Head of caudate nucleus (tissue), 42 donors: ENCODE measurements around the gene MAD1L1.

Experiments
- DNase-seq, 42 donors: peaks; one replicate each; pipeline versions ENCODE4 v3.0.0 to v3.0.0-alpha.2; 2020 to 2021; ENCODE audit warnings: mixed read lengths in 7 of 42
- intact Hi-C: fragments of 100-400 bp; cut with DNase I; formaldehyde crosslinking; loops from one replicate; pipeline ENCODE4 v1.15.0; 2022

Gene MAD1L1

DNA sequence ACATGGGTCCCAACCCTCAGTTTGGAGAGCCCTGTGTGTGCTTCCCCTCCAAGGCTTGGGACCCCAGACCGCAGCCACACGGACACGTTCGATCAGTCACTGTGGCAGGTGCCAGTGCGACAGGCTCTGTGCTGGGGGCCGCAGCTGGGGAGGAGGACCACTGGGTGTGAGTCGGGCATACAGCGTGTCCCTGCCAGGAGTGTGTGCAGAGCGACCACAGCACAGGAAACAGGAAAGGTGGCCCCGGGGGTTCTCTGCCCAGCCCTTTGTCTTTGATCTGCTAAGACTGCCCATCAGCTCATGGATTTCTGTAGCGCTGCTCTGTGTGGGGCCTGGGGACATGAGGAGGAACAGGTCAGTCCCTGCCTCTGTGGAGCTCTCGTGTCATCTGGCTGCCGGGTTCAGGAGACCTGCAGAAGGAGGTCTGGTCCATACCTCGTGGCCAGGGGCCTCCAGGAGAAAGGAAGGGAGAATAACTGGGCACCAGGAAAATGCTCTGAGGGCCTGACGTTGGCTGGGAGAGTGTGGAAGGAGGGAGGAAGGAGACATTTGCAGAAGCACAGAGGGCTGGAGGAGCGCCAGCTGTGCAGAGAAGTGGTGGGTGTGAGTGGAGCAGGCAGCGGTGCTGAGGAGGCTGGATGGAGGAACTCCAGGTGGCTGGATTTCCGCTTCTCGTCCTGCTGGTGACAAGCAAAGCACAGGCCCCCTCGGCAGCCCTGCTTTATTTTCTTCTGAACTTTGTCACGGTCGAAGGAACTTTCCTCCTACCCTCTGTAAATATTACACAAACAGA is 13.3 kb upstream of the MAD1L1 start:
- intact Hi-C loops, result loop anchor here (10.0 kb wide), 1 partner anchor 109 kb away; the partner anchor contains the start of gene EIF3B

DNA sequence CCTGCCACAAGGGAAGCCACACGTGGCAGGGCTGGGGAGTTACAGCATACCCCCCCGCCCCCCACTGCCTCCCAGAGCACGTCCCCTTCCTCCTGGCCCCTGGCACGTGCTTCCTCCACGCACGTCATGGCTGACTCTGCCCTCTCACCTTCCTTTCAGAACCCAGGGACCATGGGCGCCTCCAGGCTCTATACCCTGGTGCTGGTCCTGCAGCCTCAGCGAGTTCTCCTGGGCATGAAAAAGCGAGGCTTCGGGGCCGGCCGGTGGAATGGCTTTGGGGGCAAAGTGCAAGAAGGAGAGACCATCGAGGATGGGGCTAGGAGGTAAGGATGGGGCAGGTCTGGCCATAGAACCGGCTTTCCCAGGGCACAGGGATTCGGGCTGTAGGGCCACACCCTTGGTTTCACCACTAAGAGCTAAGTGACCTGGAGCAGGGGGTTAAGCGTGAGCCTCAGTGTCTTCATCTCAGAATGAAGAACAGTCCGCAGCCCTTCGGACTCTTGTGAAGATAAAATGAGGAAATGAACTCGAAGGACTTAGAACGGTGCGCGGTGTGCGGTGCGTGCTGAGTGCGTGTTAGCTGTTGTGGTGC is 11.8 kb upstream of the MAD1L1 start:
- intact Hi-C loops, result loop anchor here (5.0 to 10.0 kb wide), 2 partner anchors 73 to 110 kb away; partner anchors contain the start of gene EIF3B
- DNase-seq, result no peak

More for the DNA sequence above, 13.3 kb upstream of the MAD1L1 start:
- DNase-seq, result peak in 41 of 42 donors; percentile 25 to 80 (median 62)

DNA sequence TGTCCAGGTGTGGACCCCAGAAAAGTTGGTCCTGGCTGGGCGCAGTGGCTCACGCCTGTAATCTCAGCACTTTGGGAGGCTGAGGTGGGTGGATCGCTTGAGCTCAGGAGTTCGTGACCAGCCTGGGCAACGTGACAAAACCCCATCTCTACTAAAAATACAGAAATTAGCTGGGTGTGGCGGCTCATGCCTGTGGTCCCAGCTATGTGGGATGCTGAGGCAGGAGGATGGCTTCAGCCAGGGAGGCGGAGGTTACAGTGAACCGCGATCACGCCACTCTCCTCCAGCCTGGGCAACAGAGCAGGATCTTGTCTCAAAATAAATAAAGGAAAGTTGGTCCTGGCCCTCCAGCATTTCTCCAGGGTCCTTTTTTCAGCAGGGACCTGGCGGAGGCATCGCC is 10.7 kb upstream of the MAD1L1 start:
- intact Hi-C loops, result loop anchor here (5.0 to 10.0 kb wide), 2 partner anchors 74 to 111 kb away; partner anchors contain the start of gene EIF3B
- DNase-seq, result no peak

DNA sequence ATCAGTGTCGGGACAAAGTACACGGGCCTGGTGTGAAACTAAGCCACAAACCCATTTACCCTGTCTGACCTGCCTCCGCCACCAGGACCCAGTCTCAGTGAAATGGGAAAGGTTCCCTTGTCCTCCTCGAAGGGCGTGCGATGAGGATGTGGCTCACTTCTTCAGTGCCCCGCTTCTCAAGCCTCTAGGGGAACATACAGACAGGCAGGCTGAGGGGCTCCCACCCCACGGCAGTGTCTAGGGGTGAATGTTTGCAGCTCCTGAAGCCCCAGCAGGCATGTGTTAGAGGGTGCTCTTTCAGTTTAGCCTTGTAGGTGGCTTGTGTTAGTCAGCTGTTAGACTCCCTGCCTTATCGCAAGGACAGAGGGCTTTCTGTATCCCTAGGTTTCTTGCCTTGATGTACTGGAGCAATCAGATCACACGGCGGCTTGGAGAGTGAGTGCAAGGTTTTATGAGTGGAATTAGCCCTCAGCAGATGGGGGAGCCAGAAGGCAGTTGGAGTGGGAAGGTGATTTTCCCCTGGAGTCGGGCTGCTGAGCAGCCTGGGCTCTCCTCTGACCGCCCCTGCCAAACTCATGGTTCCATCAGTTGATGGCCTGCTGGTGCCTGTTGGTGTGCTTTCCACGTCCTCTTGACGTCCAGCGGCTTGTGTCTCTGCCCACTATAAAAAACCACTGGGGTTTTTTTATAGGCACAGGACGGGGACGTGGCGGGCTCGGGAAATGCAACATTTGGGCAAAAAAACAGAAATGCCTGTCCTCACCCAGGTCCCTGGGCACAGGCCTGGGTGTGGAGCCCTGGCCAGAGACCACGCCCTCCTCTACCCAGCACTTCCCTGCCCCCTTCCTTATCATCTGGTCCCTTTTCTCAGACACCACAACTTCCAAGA is 10.0 kb upstream of the MAD1L1 start:
- intact Hi-C loops, result loop anchor here (5.0 to 10.0 kb wide), 2 partner anchors 75 to 112 kb away; partner anchors contain the start of gene EIF3B

DNA sequence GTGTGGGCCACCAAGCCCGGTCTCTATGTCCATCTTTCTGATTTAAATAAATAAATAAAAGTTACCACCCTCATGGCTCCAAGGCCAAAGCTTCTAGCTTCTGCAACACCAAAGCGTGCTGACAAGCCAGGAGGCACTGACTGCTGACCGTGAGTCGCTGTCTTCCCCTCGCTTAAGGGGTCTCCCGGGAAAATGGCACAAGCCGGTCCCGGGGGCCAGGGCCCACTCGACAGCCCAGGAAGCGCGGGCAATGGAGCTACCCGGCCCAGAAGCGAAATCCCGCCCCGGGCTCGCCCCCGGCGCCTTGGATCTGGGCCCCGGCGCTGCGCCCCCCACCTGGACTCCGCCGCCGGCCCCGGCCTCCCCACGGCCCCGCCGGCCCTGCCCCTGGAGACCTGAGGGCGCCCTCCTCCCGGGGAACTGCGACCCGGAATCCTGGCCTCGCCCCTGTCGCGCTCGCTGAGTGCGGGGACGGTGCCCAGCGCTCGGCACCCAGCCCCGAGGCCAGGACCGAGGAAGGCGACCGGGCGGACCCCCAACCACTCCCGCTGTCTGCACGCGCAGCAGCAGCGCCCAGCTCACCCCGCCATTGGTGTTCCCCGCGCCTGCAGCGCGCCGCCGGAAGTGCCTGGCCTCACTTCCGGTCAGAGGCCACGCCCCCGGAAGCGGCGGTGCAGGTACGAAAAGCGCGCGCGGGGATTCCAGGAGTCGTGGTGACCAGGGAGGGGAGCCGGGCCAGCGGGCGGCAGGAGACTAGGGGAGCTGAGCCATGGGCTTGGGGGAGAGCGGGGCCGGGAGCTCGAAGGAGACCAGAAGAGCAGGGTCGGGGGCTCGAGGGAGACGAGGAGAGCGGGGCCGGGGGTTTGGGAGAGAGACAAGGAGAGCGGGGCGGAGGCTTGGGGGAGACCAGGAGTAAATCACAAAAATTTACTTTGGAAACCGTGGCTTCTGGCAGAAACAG is 9.1 kb upstream of the MAD1L1 start, which contains the start of the genes MRM2 and NUDT1:
TSS of gene MRM2 (minus strand) at position 626 of the 961 bp plus-strand sequence. CDS start at position 590, 36 bp downstream.
TSS of gene NUDT1 (plus strand) at position 647 of the 961 bp plus-strand sequence. CDS start 2,349 bp downstream, outside the sequence.
- peak; percentile 39 to 92 (median 81) for DNase-seq
- intact Hi-C loops, result loop anchor here (5.0 to 10.0 kb wide), 2 partner anchors 75 to 113 kb away; partner anchors contain the start of gene EIF3B

More for the DNA sequence above, 10.0 kb upstream of the MAD1L1 start:
- peak in 1 of 42 donors; percentile 15 for DNase-seq

DNA sequence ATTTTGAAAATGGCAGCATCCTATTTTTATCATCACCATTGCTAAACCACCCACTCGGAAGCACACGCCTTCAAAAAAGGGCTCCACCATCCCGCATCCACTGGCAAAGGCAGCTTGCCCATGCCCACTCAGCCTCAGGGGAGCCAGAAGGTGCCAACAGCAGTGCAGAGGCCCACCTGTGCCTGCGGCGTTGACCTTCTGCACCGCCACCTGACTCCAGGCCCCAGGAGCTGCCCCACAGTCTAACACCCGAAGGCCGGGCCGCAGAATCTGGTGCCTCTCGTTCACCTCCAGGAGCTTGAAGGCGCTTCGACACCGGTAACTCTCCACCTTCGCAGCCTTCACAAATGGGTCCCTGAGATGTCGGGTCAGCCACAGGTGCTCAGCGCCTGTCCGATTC is 6.5 kb upstream of the MAD1L1 start:
- DNase-seq, result no peak
- intact Hi-C loops, result no loop called here

DNA sequence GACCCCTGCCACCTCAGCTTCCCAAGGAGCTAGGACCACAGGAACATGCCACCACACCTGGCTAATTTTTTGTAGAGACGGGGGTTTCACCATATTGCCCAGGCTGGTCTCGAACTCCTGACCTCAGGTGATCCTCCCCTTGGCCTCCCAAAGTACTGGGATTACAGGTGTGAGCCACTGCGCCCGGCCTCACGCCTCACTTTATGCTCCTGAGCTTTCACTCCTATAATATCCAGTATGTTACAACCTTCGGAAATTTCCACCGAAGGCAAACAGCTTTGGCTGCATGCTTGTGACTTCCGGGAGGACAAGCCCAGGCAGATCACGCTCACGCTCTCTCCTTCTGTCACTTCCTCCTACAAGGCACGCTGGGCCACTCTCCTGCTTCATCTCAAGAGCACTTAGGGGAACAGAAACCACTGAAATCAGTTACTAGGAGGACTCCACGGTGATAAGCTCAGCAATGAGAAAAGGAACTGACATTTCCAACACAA is 4.4 kb upstream of the MAD1L1 start:
- intact Hi-C loops, result no loop called here
- peak in 27 of 42 donors; percentile 19 to 68 (median 40) for DNase-seq

DNA sequence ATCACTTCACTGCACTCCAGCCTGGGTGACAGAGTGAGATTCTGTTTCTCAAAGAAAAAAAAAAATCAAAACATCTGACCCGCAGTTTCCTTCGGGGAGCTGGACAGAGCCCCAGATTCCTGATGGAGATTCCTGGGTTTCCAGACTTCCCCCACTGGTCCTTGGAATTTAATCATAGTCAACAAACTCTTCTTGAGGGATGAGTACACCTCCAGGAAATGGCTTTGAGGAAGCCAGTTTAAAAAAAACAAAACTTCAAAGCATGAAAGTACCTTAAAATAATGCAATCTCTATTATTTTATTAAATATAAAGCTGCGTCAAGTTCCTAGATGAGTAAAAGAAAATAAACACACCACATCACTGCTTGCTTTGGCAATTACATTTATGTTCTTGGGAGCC is 1.2 kb upstream of the MAD1L1 start:
- intact Hi-C loops, result no loop called here
- no peak for DNase-seq

DNA sequence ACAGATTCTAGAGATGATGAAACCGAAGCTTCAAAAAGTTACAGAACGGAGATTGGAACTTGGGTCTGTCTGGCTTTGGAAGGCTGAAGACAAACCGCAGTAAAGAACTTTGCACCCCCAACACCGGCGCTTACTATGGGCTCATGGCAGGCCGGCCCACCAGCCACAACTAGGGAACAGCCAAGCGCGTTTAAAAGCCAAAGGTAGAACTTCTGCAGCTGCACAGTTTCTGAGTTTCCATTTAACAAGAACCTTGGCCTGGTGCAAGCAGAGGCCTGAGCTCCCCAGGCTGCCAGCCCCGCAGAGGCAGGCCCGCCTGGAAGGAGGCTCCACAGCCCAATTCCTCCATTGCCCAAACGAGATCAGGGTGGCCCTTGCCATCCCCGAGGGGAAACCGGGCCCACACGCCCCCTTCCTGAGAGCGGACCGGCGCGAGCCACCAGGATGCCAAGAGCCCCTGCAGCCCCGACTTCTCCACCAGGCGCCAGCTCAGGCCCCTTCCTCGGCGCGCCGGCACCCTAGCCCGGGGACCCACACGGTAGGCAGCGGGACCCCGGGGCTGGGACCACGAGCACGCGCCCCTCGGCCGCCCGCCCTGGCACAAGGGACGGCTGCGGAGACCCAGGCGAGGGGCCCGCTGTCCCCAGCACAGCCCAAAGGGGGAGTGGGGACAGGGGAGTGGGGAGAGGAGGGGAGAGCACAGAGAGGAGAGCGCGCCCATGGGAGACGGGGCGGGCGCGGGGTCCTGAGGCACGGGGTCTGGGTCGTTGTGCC is 566 bp downstream of the MAD1L1 start:
- peak in 1 of 42 donors; percentile 25 for DNase-seq

DNA sequence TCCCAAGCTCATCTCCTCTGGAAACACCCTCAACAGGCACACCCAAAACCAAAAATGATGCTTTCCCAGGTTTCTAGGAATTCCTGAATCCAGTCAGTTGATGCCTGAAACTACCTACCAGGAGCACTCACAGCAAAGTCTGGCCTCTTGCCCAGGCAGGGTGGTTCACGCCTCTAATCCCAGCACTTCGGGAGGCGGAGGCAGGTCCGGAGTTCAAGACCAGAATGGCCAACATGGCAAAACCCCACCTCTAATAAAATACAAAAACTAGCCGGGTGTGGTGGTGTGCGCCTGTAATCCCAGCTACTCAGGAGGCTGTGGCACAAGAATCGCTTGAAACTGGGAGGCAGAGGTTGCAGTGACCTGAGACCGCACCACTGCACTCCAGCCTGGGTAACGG is 1.9 kb downstream of the MAD1L1 start:
- no peak for DNase-seq
- intact Hi-C loops, result no loop called here

More for the DNA sequence above, 566 bp downstream of the MAD1L1 start:
- intact Hi-C loops, result no loop called here

DNA sequence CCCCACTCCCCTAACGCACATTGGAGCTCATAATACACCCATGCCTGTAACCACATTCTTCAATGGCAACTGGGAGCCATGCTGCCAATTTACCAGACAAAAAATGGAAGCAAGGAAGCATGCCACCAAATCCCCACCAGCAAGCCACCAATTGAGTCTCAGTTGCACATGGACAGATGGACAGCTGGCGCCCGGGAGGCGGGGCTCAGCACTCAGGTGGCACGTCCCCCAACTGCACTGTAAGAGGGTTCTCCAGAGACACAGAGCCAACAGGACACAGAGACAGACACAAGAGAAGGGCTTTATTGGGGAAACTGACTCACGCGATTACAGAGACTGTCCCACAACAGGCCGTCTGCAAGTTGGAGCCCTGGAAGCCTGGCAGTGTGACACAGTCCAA is 2.5 kb downstream of the MAD1L1 start:
- intact Hi-C loops, result no loop called here
- DNase-seq, result no peak

DNA sequence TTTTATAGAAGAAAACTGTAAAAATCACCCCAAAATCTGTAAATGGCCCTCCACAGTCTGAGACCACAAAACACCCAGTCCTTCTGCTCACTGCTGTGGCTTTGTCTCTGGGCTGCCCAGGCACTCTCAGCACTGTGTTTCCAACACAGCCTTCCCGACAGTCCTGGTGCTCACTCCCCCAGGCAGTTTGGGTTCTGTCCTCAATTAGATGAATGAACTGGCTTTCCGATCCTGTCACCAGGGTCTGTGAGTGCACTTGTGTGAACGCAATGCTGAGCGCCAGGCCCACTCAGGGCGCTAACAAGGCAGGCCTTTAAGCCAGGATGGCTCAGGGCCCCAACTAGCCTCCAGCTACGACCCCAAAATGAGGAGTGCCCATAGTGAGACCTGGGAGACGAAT is 3.3 kb downstream of the MAD1L1 start:
- DNase-seq, result no peak
- intact Hi-C loops, result no loop called here

DNA sequence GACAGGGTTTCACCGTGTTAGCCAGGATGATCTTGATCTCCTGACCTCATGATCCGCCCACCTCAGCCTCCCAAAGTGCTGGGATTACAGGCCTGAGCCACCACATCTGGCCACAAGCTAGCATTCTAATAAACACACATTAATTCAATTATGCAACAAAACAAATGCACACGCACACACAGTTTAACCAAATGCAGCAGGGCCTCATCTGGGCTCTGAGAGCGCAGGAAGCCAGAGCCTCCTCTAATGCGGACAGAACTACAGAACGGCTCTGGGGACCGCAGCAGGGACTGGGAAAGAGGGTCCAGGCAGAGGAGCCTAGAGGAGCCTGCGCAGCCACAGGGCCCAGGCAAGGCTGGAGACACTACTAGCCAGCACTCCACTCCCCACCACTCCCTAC is 3.8 kb downstream of the MAD1L1 start:
- no peak for DNase-seq
- intact Hi-C loops, result no loop called here

DNA sequence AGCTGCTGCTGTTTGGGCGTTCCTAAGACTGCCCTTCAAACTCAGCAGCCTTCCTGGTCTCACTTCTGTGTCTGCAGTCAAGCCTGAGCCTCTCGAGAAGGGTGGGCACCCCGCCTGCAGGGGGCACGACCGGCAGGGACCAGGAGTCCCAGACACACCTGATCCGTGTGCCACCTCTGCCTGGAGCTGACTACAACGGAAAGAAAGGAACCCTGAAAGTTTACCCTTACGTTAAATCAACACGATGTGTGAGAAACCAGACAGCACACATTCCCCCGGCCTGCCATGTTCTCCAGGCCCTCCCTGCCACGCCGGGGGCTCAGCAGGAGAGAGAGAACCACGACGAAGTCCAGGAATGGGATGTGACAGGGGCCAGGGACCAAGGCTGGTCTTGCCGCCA is 5.0 kb downstream of the MAD1L1 start:
- DNase-seq, result no peak
- intact Hi-C loops, result no loop called here

DNA sequence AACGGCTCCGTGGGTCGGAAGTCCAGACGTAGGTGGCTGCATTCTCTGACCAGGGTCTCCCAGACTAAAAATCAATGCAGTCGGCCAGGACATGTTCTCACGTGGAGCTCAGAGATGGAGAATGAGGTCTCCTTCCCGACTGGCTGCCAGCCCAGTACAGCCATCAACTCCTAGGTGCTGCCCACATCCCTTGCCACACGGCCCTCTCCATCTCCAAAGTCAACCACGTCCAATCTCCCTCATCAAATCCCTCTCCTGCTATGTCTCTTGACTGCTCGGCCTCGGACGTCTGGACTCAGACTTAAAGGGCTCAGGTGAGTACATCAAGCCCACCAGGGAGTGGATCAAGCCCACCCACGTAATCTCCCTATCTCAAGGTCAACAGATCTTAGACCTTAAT is 6.9 kb downstream of the MAD1L1 start:
- no peak for DNase-seq
- intact Hi-C loops, result no loop called here

DNA sequence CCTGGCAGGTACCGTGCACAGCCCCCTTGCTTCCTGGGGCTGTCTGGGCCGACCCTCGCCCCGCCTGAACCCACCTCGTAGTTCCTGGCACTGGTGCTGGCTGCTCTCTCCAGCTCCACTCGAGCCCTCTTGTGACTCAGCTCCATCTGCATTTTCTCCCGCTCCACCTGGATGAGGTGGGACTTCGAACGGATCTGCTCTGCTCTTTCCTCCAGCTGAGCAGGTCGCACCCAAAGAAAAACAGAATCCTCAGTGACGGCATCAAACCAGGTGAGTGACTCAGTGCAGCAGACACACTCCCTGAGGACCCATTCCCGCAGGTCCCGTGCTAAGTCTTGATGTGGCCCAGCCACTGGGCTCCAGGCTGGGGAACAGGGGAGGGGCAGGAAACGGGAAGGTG is 7.4 kb downstream of the MAD1L1 start:
- intact Hi-C loops, result no loop called here
- DNase-seq, result no peak

DNA sequence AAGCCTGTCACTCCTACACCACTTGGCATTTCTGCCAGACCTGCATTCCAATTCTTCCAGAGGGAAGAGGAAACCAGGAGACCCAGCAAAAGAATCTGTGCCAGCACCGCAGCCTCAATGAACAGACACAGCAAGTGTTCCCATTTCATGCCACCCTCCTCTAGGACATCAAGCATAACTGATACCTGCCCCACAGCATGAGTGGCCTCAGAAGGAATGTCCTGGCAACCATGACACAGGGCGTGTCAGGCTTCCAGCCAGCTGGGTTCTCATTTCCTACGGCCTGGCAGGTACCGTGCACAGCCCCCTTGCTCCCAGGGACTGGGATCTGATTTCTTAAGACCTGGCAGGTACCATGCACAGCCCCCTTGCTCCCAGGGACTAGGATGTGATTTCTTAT is 7.8 kb downstream of the MAD1L1 start:
- DNase-seq, result no peak
- intact Hi-C loops, result no loop called here
